Rectal smooth muscle tissue (tissue), 1 donor: Measurements from ENCODE around the gene ZNF92.
"Not testable (repeated sequence)": the region's sequence is repeated elsewhere in the genome, so short reads cannot be mapped to it uniquely, and the experiment has no call there.

ENCODE experiments used
- H3K27ac ChIP-seq: one replicate; pipeline ENCODE4 v1.7.0; 2013; ENCODE audit warnings: low read depth, low read length, inconsistent platforms
- H3K27me3 ChIP-seq: one replicate; pipeline ENCODE4 v1.7.0; 2013; ENCODE audit warnings: low read length; ENCODE audit not compliant: control insufficient read depth, insufficient read depth
- H3K36me3 ChIP-seq: one replicate; pipeline ENCODE4 v1.7.0; 2013; ENCODE audit warnings: low read length; ENCODE audit not compliant: control insufficient read depth, insufficient read depth
- H3K4me1 ChIP-seq: one replicate; pipeline ENCODE4 v1.7.0; 2013; ENCODE audit warnings: low read length; ENCODE audit not compliant: control insufficient read depth, insufficient read depth
- H3K4me3 ChIP-seq: one replicate; pipeline ENCODE4 v1.7.0; 2013; ENCODE audit warnings: low read length
- H3K9ac ChIP-seq: one replicate; pipeline ENCODE4 v1.7.0; 2013; ENCODE audit warnings: low read length

Gene ZNF92

DNA sequence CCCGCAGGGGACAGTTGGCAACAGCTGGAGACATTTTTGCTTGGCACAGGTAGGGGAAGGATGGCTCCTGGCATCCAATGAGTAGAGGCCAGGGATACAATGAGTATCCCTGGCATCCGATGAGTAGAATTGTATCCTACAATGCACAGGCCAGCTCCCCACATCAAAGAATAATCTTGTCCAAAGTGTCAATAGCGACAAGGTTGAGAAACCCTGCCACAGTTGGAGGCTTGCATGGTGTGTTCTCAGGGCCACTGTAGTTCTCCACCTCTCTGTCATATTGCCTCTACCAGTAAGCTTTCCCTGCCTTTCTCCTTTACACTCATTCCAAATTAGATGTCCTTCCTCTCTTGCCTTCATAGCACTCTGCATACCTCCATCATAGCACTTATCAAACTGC lies 60.7 kb downstream of the ZNF92 start:
- H3K4me1 ChIP-seq = no peaks in the 10 kb centered on the region
- no peak overlapping the region for H3K27ac ChIP-seq
- H3K9ac ChIP-seq = no peak overlapping the region
- H3K36me3 ChIP-seq = no peaks in the 10 kb centered on the region
- H3K27me3 ChIP-seq = no peaks in the 10 kb centered on the region
- no peak overlapping the region for H3K4me3 ChIP-seq

DNA sequence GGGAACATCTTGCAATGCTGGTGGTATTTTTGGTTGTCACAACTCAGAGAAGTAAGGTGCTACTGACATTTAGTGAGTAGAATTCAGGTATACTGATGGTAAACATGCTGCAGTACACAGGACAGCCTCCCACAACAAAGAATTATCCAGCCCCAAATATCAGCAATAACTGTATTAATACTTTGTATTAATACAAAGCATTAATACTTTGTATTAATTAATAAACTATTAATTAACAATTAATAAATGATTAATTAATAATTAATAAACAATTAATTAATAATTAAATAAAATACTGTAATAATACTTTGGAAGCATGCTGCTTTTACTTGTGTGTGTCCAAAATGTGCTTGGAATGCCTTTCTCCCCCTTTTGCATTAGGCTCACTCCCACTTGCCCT lies 62.5 kb downstream of the ZNF92 start:
- Histone ChIP-seq H3K4me3 (no peak overlapping the region), H3K4me1 (no peaks in the 10 kb centered on the region), H3K36me3 (no peaks in the 10 kb centered on the region), H3K27me3 (no peaks in the 10 kb centered on the region), H3K27ac (no peak overlapping the region), H3K9ac (no peak overlapping the region)

DNA sequence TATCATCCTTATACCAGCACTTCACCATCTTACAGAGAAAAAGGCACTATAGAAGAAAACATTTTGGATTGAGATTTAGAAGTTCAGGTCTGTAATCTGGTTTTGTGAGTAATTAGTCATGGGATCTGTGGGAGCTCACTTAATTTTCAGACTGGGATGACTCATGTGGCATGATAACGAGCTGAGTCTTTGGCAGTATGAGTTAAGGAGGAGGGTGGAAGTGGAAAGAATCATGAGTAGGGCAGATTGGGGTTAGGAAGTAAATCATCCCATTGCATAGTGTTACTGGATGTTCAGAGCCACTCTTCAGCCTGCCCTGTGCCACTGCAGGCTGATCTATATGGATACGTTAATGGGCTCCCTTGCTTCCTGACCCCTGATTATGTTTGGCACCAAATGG lies 64.9 kb downstream of the ZNF92 start:
- H3K9ac ChIP-seq = no peak overlapping the region
- no peak overlapping the region for H3K27ac ChIP-seq
- no peak overlapping the region for H3K4me3 ChIP-seq
- no peaks in the 10 kb centered on the region for H3K4me1 ChIP-seq
- no peaks in the 10 kb centered on the region for H3K27me3 ChIP-seq
- H3K36me3 ChIP-seq = no peaks in the 10 kb centered on the region

DNA sequence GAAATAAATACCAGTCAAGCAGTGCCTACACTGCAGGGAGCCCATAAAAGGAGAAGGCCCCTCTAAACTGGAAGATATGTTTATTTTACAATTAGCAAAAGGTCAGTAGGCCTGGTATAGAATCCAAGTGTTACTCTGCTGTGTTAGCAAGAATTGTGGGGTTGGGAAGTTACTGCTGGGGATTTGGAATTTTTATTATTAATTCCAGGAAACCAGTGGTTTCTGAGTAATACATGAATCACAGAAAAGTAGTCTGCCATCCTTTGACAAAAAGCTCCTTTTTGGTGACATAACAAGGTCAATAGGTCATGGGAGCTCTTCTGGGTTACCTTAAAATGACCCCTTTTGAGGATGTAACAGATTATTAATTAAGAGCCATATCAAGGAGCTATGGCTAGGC lies 67.4 kb downstream of the ZNF92 start:
- Histone ChIP-seq H3K4me1 (no peaks in the 10 kb centered on the region), H3K9ac (no peak overlapping the region), H3K27ac (no peak overlapping the region), H3K27me3 (no peaks in the 10 kb centered on the region), H3K4me3 (no peak overlapping the region), H3K36me3 (no peaks in the 10 kb centered on the region)

DNA sequence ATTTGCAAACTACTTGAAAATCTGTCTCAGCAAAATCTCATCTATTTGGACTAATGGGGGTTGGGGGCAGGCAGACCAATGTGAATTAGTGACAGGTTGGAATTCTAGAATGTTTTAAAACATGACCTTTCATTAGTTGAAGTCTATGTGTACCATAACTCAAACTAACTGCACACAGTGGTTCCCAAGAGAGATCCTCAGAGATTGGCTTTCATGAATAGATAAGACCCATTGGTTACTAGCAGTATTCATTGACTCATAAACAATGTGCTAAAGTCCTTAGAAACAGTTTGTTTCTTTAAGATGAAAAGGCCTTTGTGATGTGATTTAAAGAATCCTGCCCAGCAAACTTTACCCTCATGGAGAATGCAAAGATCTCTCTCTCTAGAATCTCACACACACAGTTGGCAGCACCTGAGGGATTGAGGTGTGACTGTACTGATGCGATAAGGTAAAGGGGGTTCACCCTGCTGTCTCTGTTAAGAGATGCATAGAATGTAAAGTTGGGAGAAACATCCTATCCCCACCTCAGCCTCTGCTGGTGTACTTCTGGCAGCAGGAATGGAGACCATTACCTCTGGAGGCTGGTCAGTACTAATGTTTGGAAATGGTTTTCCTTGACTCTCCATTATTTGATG lies 70.7 kb downstream of the ZNF92 start:
- Histone ChIP-seq H3K4me3 (no peak overlapping the region), H3K27ac (no peak overlapping the region), H3K27me3 (no peaks in the 10 kb centered on the region), H3K4me1 (no peaks in the 10 kb centered on the region), H3K9ac (no peak overlapping the region), H3K36me3 (no peaks in the 10 kb centered on the region)

DNA sequence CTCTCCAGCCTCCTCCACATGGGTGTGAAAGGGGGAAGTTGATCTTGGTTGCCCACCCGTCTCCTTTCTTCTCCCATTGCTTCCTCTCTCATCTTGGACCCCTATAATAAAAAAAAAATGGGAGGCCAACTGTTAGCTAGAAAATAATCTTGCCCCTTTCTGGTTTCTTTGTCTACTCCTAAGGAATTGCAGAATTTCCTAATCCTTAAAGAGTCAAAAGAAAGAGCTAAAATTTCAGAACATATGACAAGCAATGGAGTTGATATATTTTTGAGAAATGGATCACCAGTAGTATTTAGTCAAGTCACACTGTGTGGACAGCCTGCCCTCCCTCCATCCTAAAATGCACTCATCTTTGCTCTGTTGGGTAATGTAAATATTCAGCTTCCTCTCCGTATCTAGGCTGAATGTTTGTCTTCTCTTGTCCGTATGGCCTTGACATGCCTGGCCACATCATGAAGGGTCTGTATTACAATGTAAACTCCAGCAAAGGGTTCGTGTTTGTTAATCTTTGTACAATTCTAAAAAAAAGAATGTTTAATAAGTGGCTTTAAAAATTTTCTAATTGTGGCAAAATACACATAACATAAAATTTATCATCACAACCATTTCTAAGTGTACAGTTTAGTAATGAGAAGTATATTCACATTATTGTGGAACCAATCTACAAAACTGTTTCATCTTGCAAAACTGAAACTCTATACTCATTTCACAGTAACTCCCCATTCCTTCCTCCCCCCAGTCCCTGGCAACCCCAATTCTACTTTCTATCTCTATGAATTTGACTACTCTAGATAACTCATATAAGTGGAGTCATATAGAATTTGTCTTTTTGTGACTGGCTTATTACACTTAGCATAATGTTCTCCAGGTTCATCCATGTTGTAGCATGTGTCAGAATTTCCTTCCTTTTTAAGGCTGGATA lies 71.5 kb downstream of the ZNF92 start:
- Histone ChIP-seq H3K9ac (no peak overlapping the region), H3K36me3 (no peaks in the 10 kb centered on the region)

DNA sequence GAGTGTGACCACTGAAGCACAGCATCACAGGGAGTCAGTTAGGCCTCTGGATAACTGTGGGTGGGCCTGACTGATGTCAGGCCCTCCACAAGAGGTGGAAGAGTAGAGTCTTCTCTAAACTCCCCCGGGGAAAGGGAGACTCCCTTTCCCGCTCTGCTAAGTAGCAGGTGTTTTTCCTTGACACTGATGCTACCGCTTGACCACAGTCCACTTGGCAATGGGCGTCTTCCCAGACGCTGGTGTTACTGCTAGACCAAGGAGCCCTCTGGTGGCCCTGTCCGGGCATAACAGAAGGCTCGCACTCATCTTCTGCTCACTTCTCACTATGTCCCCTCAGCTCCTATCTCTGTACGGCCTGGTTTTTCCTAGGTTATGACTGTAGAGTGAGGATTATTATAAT lies 73.4 kb downstream of the ZNF92 start:
- H3K9ac ChIP-seq, H3K4me3 ChIP-seq, H3K36me3 ChIP-seq, H3K27me3 ChIP-seq, H3K27ac ChIP-seq, H3K4me1 ChIP-seq: not testable (repeated sequence)

More for the DNA sequence above, 71.5 kb downstream of the ZNF92 start:
- H3K27ac ChIP-seq = no peak overlapping the region
- no peaks in the 10 kb centered on the region for H3K4me1 ChIP-seq
- H3K4me3 ChIP-seq = no peak overlapping the region
- no peaks in the 10 kb centered on the region for H3K27me3 ChIP-seq

DNA sequence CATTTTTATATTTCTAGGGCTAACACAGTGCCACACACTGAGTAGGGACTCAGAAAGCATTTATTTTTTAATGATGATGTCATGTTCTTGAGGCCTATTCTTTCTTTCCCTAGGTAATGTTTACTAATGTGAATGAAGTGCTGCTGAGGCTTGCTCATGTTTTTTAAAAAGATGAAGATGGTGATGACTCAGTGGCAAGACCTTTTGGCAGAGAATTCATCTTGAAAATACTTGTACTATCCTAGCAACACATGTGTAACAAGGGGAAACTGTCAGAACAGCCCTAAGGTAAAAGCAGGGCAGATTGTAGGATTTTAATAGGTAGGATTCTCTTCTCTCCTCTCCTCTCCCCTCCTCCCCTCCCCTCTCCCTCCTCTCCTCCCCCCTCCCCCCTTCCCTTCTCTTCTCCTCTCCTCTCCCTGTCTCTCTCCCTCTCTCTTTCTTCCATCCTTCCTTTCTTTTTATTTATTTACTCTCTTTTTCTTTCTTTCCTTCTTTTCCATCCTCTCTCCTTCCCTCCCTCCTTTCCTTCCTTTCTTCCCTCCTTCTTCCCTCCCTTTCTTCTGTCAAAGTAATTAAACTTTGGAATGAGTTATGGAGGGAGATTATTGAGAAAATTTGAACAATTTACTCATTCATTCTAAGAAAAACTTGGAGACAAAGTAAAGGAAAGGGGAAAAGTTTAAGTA lies 75.3 kb downstream of the ZNF92 start:
- H3K4me3 ChIP-seq = no peak overlapping the region
- H3K36me3 ChIP-seq = no peaks in the 10 kb centered on the region
- no peak overlapping the region for H3K9ac ChIP-seq
- no peaks in the 10 kb centered on the region for H3K4me1 ChIP-seq
- H3K27me3 ChIP-seq = no peaks in the 10 kb centered on the region
- H3K27ac ChIP-seq = peak overlapping the region; percentile 20

DNA sequence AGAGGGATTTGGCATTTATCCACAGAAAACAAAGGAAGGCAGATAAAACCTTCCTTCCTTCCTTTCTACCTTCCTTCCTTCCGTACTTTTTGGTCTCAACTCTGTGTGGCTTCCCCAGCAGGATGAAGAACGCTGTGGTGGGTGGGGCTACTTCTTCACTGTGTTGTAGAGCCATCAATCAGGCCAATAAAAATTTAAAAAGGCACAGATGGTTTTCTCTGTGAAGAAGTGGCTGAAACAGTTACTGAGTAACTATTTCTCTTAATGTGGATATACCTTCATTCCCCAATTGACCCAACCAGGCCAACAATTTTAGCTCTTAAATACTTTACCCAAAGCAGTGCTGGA lies 75.8 kb downstream of the ZNF92 start:
- Histone ChIP-seq H3K9ac (no peak overlapping the region), H3K4me3 (no peak overlapping the region), H3K27ac (no peak overlapping the region), H3K36me3 (no peaks in the 10 kb centered on the region), H3K4me1 (no peaks in the 10 kb centered on the region), H3K27me3 (no peaks in the 10 kb centered on the region)
